ENCODE data around the gene MPC1L.
"Not testable (repeated sequence)": the region's sequence is repeated elsewhere in the genome, so short reads cannot be mapped to it uniquely, and the experiment has no call there.

Gene MPC1L

GRCh38 chrX:40582811-40583210 lies 40.4 kb upstream of the MPC1L start:
- Histone ChIP-seq H3K4me1 (ENCODE audit: insufficient read depth, poor library complexity, severe bottlenecking) (no peaks in the 10 kb centered on the region), H3K4me3 (ENCODE audit: severe bottlenecking) (no peak overlapping the region), H3K27ac (ENCODE audit: poor library complexity, severe bottlenecking) (no peak overlapping the region), H3K9me3 (ENCODE audit: severe bottlenecking) (no peaks in the 10 kb centered on the region), H3K27me3 (ENCODE audit: insufficient read depth, poor library complexity, severe bottlenecking) (no peaks in the 10 kb centered on the region), H3K36me3 (ENCODE audit: low read depth) (no peaks in the 10 kb centered on the region)
- no peak for ATAC-seq (ENCODE audit: low read depth)
- TF ChIP-seq CTCF (IDR thresholded peaks at IDR 0.05; ENCODE audit: poor library complexity, severe bottlenecking), result no peak
- DNase-seq (ENCODE audit: low spot score), result no peak

GRCh38 chrX:40587623-40588022 lies 35.6 kb upstream of the MPC1L start:
- not testable (repeated sequence) for H3K27ac ChIP-seq (ENCODE audit: poor library complexity, severe bottlenecking); ATAC-seq (ENCODE audit: low read depth); H3K9me3 ChIP-seq (ENCODE audit: severe bottlenecking); DNase-seq (ENCODE audit: low spot score); H3K27me3 ChIP-seq (ENCODE audit: insufficient read depth, poor library complexity, severe bottlenecking); H3K4me1 ChIP-seq (ENCODE audit: insufficient read depth, poor library complexity, severe bottlenecking); H3K36me3 ChIP-seq (ENCODE audit: low read depth); H3K4me3 ChIP-seq (ENCODE audit: severe bottlenecking)

GRCh38 chrX:40589616-40590321 lies 33.5 kb upstream of the MPC1L start:
- H3K4me3 ChIP-seq (ENCODE audit: severe bottlenecking); ATAC-seq (ENCODE audit: low read depth); H3K27me3 ChIP-seq (ENCODE audit: insufficient read depth, poor library complexity, severe bottlenecking); H3K36me3 ChIP-seq (ENCODE audit: low read depth); H3K27ac ChIP-seq (ENCODE audit: poor library complexity, severe bottlenecking); H3K4me1 ChIP-seq (ENCODE audit: insufficient read depth, poor library complexity, severe bottlenecking); DNase-seq (ENCODE audit: low spot score); H3K9me3 ChIP-seq (ENCODE audit: severe bottlenecking): not testable (repeated sequence)

GRCh38 chrX:40603446-40603845 lies 19.8 kb upstream of the MPC1L start:
- H3K9me3 ChIP-seq (ENCODE audit: severe bottlenecking), result no peaks in the 10 kb centered on the region
- DNase-seq (ENCODE audit: low spot score) (no peak), ATAC-seq (ENCODE audit: low read depth) (no peak)
- H3K36me3 ChIP-seq (ENCODE audit: low read depth), result peaks cover 18% of the 10 kb centered on the region
- no peaks in the 10 kb centered on the region for H3K27me3 ChIP-seq (ENCODE audit: insufficient read depth, poor library complexity, severe bottlenecking)
- H3K4me3 ChIP-seq (ENCODE audit: severe bottlenecking), result no peak overlapping the region
- H3K4me1 ChIP-seq (ENCODE audit: insufficient read depth, poor library complexity, severe bottlenecking), result no peaks in the 10 kb centered on the region
- TF ChIP-seq CTCF (IDR thresholded peaks at IDR 0.05; ENCODE audit: poor library complexity, severe bottlenecking), result no peak
- no peak overlapping the region for H3K27ac ChIP-seq (ENCODE audit: poor library complexity, severe bottlenecking)

- DNase-seq (ENCODE audit: low spot score) (no peak), ATAC-seq (ENCODE audit: low read depth) (no peak)
- no peak overlapping the region for H3K4me3 ChIP-seq (ENCODE audit: severe bottlenecking)
- no peak overlapping the region for H3K27ac ChIP-seq (ENCODE audit: poor library complexity, severe bottlenecking)
- no peaks in the 10 kb centered on the region for H3K27me3 ChIP-seq (ENCODE audit: insufficient read depth, poor library complexity, severe bottlenecking)
- TF ChIP-seq CTCF (IDR thresholded peaks at IDR 0.05; ENCODE audit: poor library complexity, severe bottlenecking), result no peak
- H3K36me3 ChIP-seq (ENCODE audit: low read depth), result no peaks in the 10 kb centered on the region
- H3K4me1 ChIP-seq (ENCODE audit: insufficient read depth, poor library complexity, severe bottlenecking), result no peaks in the 10 kb centered on the region
- no peaks in the 10 kb centered on the region for H3K9me3 ChIP-seq (ENCODE audit: severe bottlenecking)
Measured at GRCh38 chrX:40607381-40607780, 15.8 kb upstream of the MPC1L start.

- H3K4me3 ChIP-seq (ENCODE audit: severe bottlenecking), result no peak overlapping the region
- H3K36me3 ChIP-seq (ENCODE audit: low read depth), result no peaks in the 10 kb centered on the region
- H3K27ac ChIP-seq (ENCODE audit: poor library complexity, severe bottlenecking), result no peak overlapping the region
- no peak for TF ChIP-seq CTCF (IDR thresholded peaks at IDR 0.05; ENCODE audit: poor library complexity, severe bottlenecking)
- no peak for DNase-seq (ENCODE audit: low spot score)
- no peaks in the 10 kb centered on the region for H3K9me3 ChIP-seq (ENCODE audit: severe bottlenecking)
- ATAC-seq (ENCODE audit: low read depth), result no peak
- no peaks in the 10 kb centered on the region for H3K4me1 ChIP-seq (ENCODE audit: insufficient read depth, poor library complexity, severe bottlenecking)
- no peaks in the 10 kb centered on the region for H3K27me3 ChIP-seq (ENCODE audit: insufficient read depth, poor library complexity, severe bottlenecking)
Measured at GRCh38 chrX:40612511-40612910, 10.7 kb upstream of the MPC1L start.

Data from RWPE2 (cell line).